Measurements from ENCODE around the gene NEU2. TPM values are rescaled to one million over a fixed set of nuclear protein-coding genes. Genes with fewer than 3 reads are reported as not detected.

The NEU2 gene
- total RNA-seq, 2 experiments from 2014 or later, result not detected

DNA sequence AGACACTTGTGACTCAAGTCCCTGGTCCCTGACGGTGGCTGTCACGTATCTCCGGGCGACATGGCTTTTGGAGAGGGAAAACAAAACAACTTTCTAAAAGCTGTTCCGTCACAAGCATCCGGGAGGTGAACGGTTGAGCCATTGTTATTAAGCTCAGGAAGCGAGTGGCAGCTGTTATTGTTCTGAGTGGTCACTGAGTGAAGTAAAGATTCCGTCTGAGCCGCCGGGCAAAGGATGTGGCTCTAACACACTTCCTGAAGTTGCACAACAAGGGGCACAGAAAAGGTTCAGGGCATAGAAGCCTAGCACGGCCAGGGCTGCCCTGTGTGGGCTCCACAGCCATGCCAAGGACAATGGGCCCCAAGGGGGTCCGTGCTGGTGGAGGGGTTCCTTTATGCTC lies 52.0 kb downstream of the NEU2 start:
- POLR2A ChIA-PET, result interaction anchor here (0.7 to 10.3 kb wide), 4 partner anchors 11 to 167 kb away, joined by 3 to 119 read pairs (median 32); partner anchors contain the start of genes ATG16L1 and INPP5D
- CTCF ChIA-PET, result interaction anchor here (0.6 to 5.3 kb wide), 3 partner anchors 24 to 168 kb away, joined by 3 to 32 read pairs (median 24); partner anchors contain the start of gene INPP5D

More for the DNA sequence above, 52.0 kb downstream of the NEU2 start:
- intact Hi-C loops (cut with micrococcal nuclease), result loop anchor here (5.0 kb wide), 1 partner anchor 158 kb away; no protein-coding TSS in a partner anchor
- Mint-ChIP-seq H3K9me3 (no peaks in the 10 kb centered on the region), H3K4me3 (peak overlapping the region; percentile 54), H3K27me3 (no peaks in the 10 kb centered on the region), H3K27ac (peak overlapping the region; percentile 85), H3K4me1 (ENCODE audit: low read depth) (peaks cover 80% of the 10 kb centered on the region), H3K36me3 (ENCODE audit: low read depth) (peaks cover 51% of the 10 kb centered on the region)
- TF ChIP-seq CTCF (IDR thresholded peaks at IDR 0.05), result no peak
- DNase-seq, result peak; percentile 78
- peak; percentile 26 for ATAC-seq

Other genes starting within 250 kb of the NEU2 start
- 1 to 10 TPM; 2.1 to 2.4 TPM for gene SNORC, start 162.4 kb upstream of the NEU2 start, total RNA-seq
- gene NGEF, start 19.4 kb upstream of the NEU2 start, total RNA-seq, result under 1 TPM in 1 of 2 experiments, not detected in 1; 0.63 TPM
- gene INPP5D, start 27.7 kb downstream of the NEU2 start, total RNA-seq, result 10 to 100 TPM; 38.6 to 40.2 TPM
- gene ATG16L1, start 219.0 kb downstream of the NEU2 start, total RNA-seq, result 10 to 100 TPM; 22.1 to 24.4 TPM

Measured in activated CD8-positive, alpha-beta T cell treated with anti-CD3 and anti-CD28 coated beads for 36 hours (primary cell).